Fibroblast of the aortic adventitia (primary cell): Measurements from ENCODE around the gene SERTAD1. TPM values are rescaled to one million over a fixed set of nuclear protein-coding genes. Genes with fewer than 3 reads are reported as not detected.
A peak's percentile ranks its signal among the peaks of the same experiment; 100 is the strongest.
"Not testable (repeated sequence)": the region's sequence is repeated elsewhere in the genome, so short reads cannot be mapped to it uniquely, and the experiment has no call there.

Experiments
- DNase-seq: peaks from one replicate; pipeline ENCODE4 v3.0.0-alpha.2; 2010; ENCODE audit warnings: low read depth
- H3K4me3 ChIP-seq: 2 replicates; pipeline ENCODE4 v1.5.1; 2011; ENCODE audit warnings: low read depth, mild to moderate bottlenecking, control low read depth, low read length, moderate library complexity
- CTCF ChIP-seq: IDR thresholded peaks from 2 replicates; pipeline ENCODE4 v1.5.1; 2011; ENCODE audit warnings: mild to moderate bottlenecking, low read length, control low read depth, inconsistent platforms; ENCODE audit not compliant: insufficient read depth
- total RNA-seq: library from RNA; depleted of rRNA; stranded (reverse); fragments of >200 nt; gene quantifications from 2 replicates; pipeline ENCODE4 v1.2.3, GENCODE V29; 2012; ENCODE audit warnings: low replicate concordance

SERTAD1 gene
- total RNA-seq, 1 donor: 13.8 TPM

GRCh38 chr19:40443131-40443999, 17.6 kb upstream of the SERTAD1 start:
- no peak for TF ChIP-seq CTCF
- DNase-seq: peak; percentile 100
- peak overlapping the region; percentile 84 for H3K4me3 ChIP-seq

GRCh38 chr19:40442328-40443130, 16.7 kb upstream of the SERTAD1 start:
- peak overlapping the region; percentile 70 for H3K4me3 ChIP-seq
- TF ChIP-seq CTCF: no peak
- no peak for DNase-seq

- no peak for DNase-seq
- H3K4me3 ChIP-seq: peak overlapping the region; percentile 70
- TF ChIP-seq CTCF: no peak
These were observed 16.0 kb upstream of the SERTAD1 start for GRCh38 chr19:40441719-40442253.

GRCh38 chr19:40438284-40438683, 12.5 kb upstream of the SERTAD1 start:
- TF ChIP-seq CTCF: no peak
- no peak for DNase-seq
- no peak overlapping the region for H3K4me3 ChIP-seq

GRCh38 chr19:40433391-40434216, 7.8 kb upstream of the SERTAD1 start:
- no peak for TF ChIP-seq CTCF
- H3K4me3 ChIP-seq: peak overlapping the region; percentile 61
- peak; percentile 88 for DNase-seq

GRCh38 chr19:40432760-40433159, 7.0 kb upstream of the SERTAD1 start:
- not testable (repeated sequence) for DNase-seq
- H3K4me3 ChIP-seq: peak overlapping the region; percentile 61
